Activated CD4-positive, alpha-beta memory T cell treated with anti-CD3 and anti-CD28 coated beads for 36 hours (primary cell): ENCODE results near the gene EXTL1. TPM values are rescaled to one million over a fixed set of nuclear protein-coding genes. Genes with fewer than 3 reads are reported as not detected.

Experiments
- CTCF ChIA-PET: fragments of 350-600 bp; sonication (Branson Sonifier 250); formaldehyde crosslinking; loops from one replicate; lab custom pipeline; 2021; ENCODE audit warnings: antibody characterized with exemption, inconsistent platforms; lab: Charles Lee
- POLR2A ChIA-PET: fragments of 350-600 bp; sonication (Branson Sonifier 250); formaldehyde crosslinking; loops from one replicate; lab custom pipeline; 2021; ENCODE audit warnings: antibody characterized with exemption; lab: Charles Lee
- DNase-seq: peaks from one replicate; pipeline ENCODE4 v3.0.0-alpha.2; 2020
- H3K27ac Mint-ChIP-seq: one replicate; pipeline ENCODE4 v1.8.0; 2021; ENCODE audit warnings: mixed read lengths
- H3K27me3 Mint-ChIP-seq: one replicate; pipeline ENCODE4 v1.8.0; 2021; ENCODE audit warnings: mixed read lengths
- H3K36me3 Mint-ChIP-seq: one replicate; pipeline ENCODE4 v1.8.0; 2021; ENCODE audit warnings: mixed read lengths
- H3K4me1 Mint-ChIP-seq: one replicate; pipeline ENCODE4 v1.8.0; 2021; ENCODE audit warnings: low read depth, mixed read lengths
- H3K4me3 Mint-ChIP-seq: one replicate; pipeline ENCODE4 v1.8.0; 2021; ENCODE audit warnings: mild to moderate bottlenecking, mixed read lengths
- H3K9me3 Mint-ChIP-seq: one replicate; pipeline ENCODE4 v1.8.0; 2021; ENCODE audit warnings: mixed read lengths
- intact Hi-C: fragments of 100-400 bp; cut with micrococcal nuclease; formaldehyde crosslinking; loops from one replicate; pipeline ENCODE4 v1.15.1; 2023
- total RNA-seq, 2 experiments: library from RNA; stranded (reverse); gene quantifications; one replicate each; pipeline ENCODE4 v1.2.3, GENCODE V29; 2021

EXTL1 gene
- total RNA-seq, 2 experiments from 2014 or later, result not detected

DNA sequence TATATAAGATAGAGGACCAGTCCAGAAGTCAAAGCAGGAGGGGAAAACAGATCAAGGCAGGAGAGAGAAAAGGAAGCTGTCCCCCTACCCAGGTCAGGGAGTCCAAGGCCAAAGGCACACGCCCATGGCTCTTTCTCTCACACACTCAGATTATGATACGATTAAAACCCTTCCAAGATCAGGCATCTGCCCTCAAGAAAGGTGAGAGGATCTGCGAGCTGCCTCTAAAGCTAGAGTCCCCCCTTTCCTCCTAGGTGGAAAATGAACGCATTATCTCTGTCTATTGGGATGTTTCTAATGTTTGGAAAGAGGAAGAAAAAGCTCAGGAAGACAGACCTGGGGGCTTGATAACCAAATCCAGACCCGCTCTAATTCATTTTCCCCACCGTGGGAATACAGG is 31.3 kb upstream of the EXTL1 start:
- POLR2A ChIA-PET, result interaction anchor here (0.6 kb wide), 1 partner anchor 91 kb away, joined by 3 read pairs; no protein-coding TSS in a partner anchor
- no peak for DNase-seq
- peaks cover 36% of the 10 kb centered on the region for H3K4me1 Mint-ChIP-seq
- H3K9me3 Mint-ChIP-seq, result no peaks in the 10 kb centered on the region
- CTCF ChIA-PET, result interaction anchor here (0.7 to 2.8 kb wide), 5 partner anchors 45 to 245 kb away, joined by 3 to 28 read pairs (median 5); no protein-coding TSS in a partner anchor
- peaks cover 3% of the 10 kb centered on the region for H3K36me3 Mint-ChIP-seq
- peak overlapping the region; percentile 2 for H3K27ac Mint-ChIP-seq
- no peaks in the 10 kb centered on the region for H3K27me3 Mint-ChIP-seq
- H3K4me3 Mint-ChIP-seq, result peak overlapping the region; percentile 62
- intact Hi-C loops, result loop anchor here (10.0 kb wide), 1 partner anchor 365 kb away; no protein-coding TSS in a partner anchor

DNA sequence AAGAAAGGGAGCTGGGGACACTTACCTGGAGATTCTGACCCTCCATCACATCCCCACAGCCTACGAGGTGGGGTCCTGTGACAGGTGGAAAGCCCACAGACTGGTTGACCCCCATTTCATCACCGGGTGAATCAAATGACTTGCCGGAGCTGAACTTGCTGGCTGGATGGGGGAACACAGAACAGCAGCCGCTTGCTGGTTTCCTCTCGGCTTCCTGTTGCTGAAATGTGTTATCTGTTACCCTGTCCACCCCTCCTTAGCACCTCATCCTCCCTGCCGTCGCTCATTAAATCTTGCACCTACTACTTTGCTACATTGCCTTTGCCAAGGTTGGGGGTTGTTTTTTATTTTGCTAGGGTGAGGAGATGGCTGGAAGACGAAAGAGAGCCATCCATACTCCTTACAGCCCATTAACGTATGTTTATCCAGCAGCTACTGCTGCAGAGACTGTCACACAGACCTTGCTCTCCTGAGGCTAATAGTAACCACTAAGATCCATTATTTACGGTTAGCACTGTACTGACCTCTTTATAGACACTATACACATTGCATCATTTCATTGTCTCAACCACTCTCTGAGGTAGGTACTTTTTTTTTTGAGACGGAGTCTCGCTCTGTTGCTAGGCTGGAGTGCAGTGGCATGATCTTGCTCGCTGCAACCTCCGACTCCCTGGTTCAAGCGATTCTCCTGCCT is 30.7 kb upstream of the EXTL1 start:
- ChIA-PET POLR2A (interaction anchor here (0.5 to 0.6 kb wide), 2 partner anchors 91 to 550 kb away, joined by 3 read pairs; no protein-coding TSS in a partner anchor), CTCF (interaction anchor here (0.7 to 2.8 kb wide), 5 partner anchors 44 to 244 kb away, joined by 3 to 28 read pairs (median 5); no protein-coding TSS in a partner anchor)
- Mint-ChIP-seq H3K4me3 (peak overlapping the region; percentile 62), H3K27ac (peak overlapping the region; percentile 2), H3K9me3 (no peaks in the 10 kb centered on the region), H3K36me3 (peaks cover 3% of the 10 kb centered on the region), H3K27me3 (no peaks in the 10 kb centered on the region), H3K4me1 (peaks cover 36% of the 10 kb centered on the region)
- peak; percentile 62 for DNase-seq
- intact Hi-C loops, result loop anchor here (10.0 kb wide), 1 partner anchor 366 kb away; no protein-coding TSS in a partner anchor

GRCh38 chr1:25991937-25992688 is 29.5 kb upstream of the EXTL1 start:
- intact Hi-C loops, result loop anchor here (10.0 kb wide), 1 partner anchor 367 kb away; no protein-coding TSS in a partner anchor
- ChIA-PET CTCF (interaction anchor here (1.2 to 2.8 kb wide), 2 partner anchors 13 to 96 kb away, joined by 3 to 28 read pairs; no protein-coding TSS in a partner anchor), POLR2A (no interaction called here)
- Mint-ChIP-seq H3K9me3 (no peaks in the 10 kb centered on the region), H3K4me3 (no peak overlapping the region), H3K27me3 (no peaks in the 10 kb centered on the region), H3K4me1 (peaks cover 42% of the 10 kb centered on the region), H3K36me3 (peaks cover 3% of the 10 kb centered on the region), H3K27ac (no peak overlapping the region)
- DNase-seq, result no peak

- no peaks in the 10 kb centered on the region for H3K27me3 Mint-ChIP-seq
- H3K9me3 Mint-ChIP-seq, result no peaks in the 10 kb centered on the region
- no peak for DNase-seq
- peaks cover 45% of the 10 kb centered on the region for H3K4me1 Mint-ChIP-seq
- H3K36me3 Mint-ChIP-seq, result no peaks in the 10 kb centered on the region
- ChIA-PET CTCF (interaction anchor here (1.2 to 13.1 kb wide), 3 partner anchors 13 to 97 kb away, joined by 3 to 260 read pairs (median 28); no protein-coding TSS in a partner anchor), POLR2A (no interaction called here)
- H3K27ac Mint-ChIP-seq, result no peak overlapping the region
- intact Hi-C loops, result loop anchor here (10.0 kb wide), 1 partner anchor 368 kb away; no protein-coding TSS in a partner anchor
- no peak overlapping the region for H3K4me3 Mint-ChIP-seq
These were observed 28.8 kb upstream of the EXTL1 start for GRCh38 chr1:25992689-25993171.

- Mint-ChIP-seq H3K27me3 (no peaks in the 10 kb centered on the region), H3K4me1 (peaks cover 48% of the 10 kb centered on the region), H3K4me3 (no peak overlapping the region), H3K9me3 (no peaks in the 10 kb centered on the region), H3K36me3 (no peaks in the 10 kb centered on the region), H3K27ac (no peak overlapping the region)
- DNase-seq, result no peak
- intact Hi-C loops, result loop anchor here (10.0 kb wide), 1 partner anchor 369 kb away; no protein-coding TSS in a partner anchor
- CTCF ChIA-PET, result interaction anchor here (13.1 kb wide), 1 partner anchor 97 kb away, joined by 260 read pairs; no protein-coding TSS in a partner anchor
- POLR2A ChIA-PET, result interaction anchor here (0.5 to 1.1 kb wide), 2 partner anchors 88 to 408 kb away, joined by 3 to 4 read pairs; no protein-coding TSS in a partner anchor
These were observed 28.2 kb upstream of the EXTL1 start for GRCh38 chr1:25993197-25993951.

DNA sequence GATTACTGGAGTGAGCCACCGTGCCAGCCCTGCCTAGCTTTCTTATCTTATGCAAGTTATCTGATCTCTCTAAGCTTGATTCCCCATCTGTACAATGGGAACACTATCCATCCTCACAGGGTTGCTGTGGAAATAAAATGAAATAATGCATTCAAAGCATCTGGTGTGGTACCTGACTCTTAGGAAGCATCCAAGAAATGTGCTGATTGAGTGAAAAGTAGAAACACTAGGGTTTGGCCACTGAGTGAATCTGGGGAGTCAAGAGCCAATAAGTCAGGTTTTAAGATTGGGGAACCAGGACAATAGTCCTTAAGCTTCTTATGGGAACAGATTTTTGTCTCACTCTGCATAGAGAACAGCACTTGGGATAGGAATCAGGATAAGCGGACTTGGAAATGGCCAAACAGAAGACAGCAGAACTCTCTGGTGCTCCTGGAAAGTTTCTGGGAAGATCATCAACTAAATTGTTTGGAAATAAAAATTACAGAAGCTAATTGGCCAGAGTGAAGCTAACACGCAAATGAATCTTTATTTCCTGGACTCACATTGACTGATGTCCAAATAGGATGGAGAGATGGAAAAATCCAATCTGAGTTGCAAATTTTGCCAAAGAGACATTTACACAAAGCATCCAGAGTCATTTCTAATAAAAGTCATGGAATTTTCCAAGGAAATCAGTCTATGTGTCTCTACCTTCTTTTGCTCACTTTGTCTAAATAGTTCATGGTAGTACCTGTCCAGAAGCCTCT is 27.0 kb upstream of the EXTL1 start:
- H3K36me3 Mint-ChIP-seq, result no peaks in the 10 kb centered on the region
- H3K9me3 Mint-ChIP-seq, result no peaks in the 10 kb centered on the region
- ChIA-PET POLR2A (interaction anchor here (1.1 kb wide), 1 partner anchor 89 kb away, joined by 3 read pairs; no protein-coding TSS in a partner anchor), CTCF (interaction anchor here (13.1 kb wide), 1 partner anchor 98 kb away, joined by 260 read pairs; no protein-coding TSS in a partner anchor)
- H3K27me3 Mint-ChIP-seq, result no peaks in the 10 kb centered on the region
- no peak overlapping the region for H3K4me3 Mint-ChIP-seq
- intact Hi-C loops, result loop anchor here (10.0 kb wide), 1 partner anchor 370 kb away; no protein-coding TSS in a partner anchor
- H3K4me1 Mint-ChIP-seq, result peaks cover 43% of the 10 kb centered on the region
- no peak overlapping the region for H3K27ac Mint-ChIP-seq
- no peak for DNase-seq

DNA sequence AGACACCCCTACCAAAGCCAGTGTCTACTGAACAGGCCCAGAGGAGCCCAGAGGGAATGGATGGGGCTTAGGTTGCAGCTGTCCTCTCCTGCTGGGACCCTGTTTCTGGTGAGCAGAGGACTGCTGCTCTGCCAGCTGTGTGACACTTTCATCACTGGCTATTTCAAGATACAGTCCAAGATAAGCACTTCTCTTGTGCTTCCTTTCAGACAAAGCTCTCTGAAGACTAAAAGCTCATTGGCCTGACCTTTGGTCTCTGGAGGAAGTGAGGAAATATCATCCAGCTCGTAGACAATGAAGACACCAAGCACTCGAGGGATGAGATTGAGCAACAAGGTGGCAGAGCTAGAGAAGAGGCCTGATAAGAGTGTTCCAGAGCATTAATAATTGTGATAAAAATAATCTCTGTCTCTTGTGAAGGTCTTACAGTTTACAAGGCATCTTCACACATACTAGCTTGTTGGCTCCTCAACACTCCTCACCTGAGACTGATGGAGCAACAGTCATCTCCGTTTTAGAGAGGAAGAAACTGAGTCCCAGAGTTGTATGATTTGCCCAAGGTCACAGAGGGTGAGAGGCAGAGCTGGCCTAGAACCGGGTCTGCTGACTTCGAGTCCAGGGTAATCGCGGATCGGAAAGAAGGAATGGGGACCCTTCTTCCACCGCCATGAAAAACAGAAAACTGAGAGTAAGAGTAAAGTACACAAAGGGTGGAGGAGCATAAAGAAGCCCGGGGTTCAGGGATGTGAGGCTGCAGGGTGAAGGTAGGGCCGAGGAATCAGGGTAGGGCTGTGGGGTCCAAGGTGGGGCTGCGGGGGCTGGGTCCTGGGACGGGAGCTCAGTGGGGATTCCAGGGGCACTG is 24.4 kb upstream of the EXTL1 start:
- no peaks in the 10 kb centered on the region for H3K9me3 Mint-ChIP-seq
- peaks cover 28% of the 10 kb centered on the region for H3K4me1 Mint-ChIP-seq
- H3K27me3 Mint-ChIP-seq, result no peaks in the 10 kb centered on the region
- H3K36me3 Mint-ChIP-seq, result no peaks in the 10 kb centered on the region
- peak overlapping the region; percentile 96 for H3K27ac Mint-ChIP-seq
- DNase-seq, result peak; percentile 16
- CTCF ChIA-PET, result interaction anchor here (0.7 to 13.1 kb wide), 20 partner anchors 10 to 237 kb away, joined by 3 to 260 read pairs (median 4); partner anchors contain the start of genes CEP85, MTFR1L and PAQR7
- H3K4me3 Mint-ChIP-seq, result peak overlapping the region; percentile 96
- intact Hi-C loops, result loop anchor here (10.0 kb wide), 1 partner anchor 372 kb away; no protein-coding TSS in a partner anchor
- POLR2A ChIA-PET, result interaction anchor here (0.7 to 2.1 kb wide), 7 partner anchors 10 to 178 kb away, joined by 3 to 20 read pairs (median 6); partner anchors contain the start of genes MTFR1L and STMN1

DNA sequence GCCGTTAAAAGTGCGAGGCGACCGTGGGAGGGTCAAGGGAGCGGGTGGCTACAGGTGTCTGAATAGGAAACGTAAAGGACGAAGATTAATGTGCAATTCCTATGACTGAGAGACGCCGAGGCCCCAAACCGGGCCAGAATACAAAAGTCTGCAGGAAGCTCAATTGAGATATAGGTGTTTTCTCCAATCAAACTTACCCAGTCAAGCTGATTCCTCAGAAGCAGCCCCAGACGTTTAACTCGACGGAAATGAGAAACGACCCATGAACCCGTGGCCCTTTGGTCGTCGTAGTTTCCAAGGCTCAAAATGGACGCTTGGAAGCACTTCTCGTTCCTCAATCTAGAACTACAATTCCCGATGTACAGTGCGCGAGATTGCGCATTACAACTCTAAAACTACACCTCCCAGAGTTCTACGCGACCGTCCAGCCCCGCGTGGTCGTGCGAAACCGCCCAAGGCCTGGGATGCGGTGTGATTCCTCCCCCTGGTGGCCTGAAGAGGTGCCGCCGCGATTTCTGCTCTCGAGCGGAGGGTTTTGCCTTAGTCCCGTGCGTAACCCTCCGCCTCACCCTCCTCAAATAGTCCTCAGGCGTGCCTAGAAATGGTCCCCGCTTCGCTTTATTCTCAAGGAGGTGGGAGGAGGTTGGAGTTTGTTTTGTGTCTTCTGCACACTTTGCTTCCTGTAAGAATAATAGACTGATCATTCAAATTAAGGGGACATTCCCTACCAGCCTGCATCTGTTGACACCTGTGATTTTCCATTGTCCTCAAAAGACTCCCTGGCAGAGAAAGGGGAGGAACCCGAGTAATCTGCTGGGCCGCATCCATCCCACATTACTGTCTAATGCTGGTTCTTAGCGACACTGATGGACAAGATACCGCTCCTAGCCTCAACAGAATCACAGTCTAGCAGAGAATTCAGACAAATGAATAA is 23.5 kb upstream of the EXTL1 start, which contains the start of gene PAFAH2:
TSS of gene PAFAH2 (minus strand) at position 236 of the 934 bp plus-strand sequence. CDS start 7,247 bp downstream, outside the sequence.
- POLR2A ChIA-PET, result interaction anchor here (0.7 to 2.1 kb wide), 7 partner anchors 27 to 178 kb away, joined by 3 to 20 read pairs (median 6); partner anchors contain the start of genes MTFR1L and STMN1
- Mint-ChIP-seq H3K4me3 (peak within 1 kb of the TSS; percentile 96), H3K9me3 (no peaks in the 10 kb centered on the region), H3K27me3 (no peaks in the 10 kb centered on the region), H3K36me3 (no peaks in the 10 kb centered on the region), H3K27ac (peak within 1 kb of the TSS; percentile 96), H3K4me1 (peaks cover 19% of the 10 kb centered on the region)
- intact Hi-C loops, result loop anchor here (1.0 to 10.0 kb wide), 6 partner anchors 27 to 373 kb away; no protein-coding TSS in a partner anchor
- DNase-seq, result peak; percentile 98
- CTCF ChIA-PET, result interaction anchor here (0.7 to 13.1 kb wide), 21 partner anchors 9 to 236 kb away, joined by 3 to 260 read pairs (median 4); partner anchors contain the start of genes CEP85, MTFR1L and PAQR7
